Cardiac septum (tissue), 1 donor: ENCODE measurements around the gene FKBP9. TPM values are rescaled to one million over a fixed set of nuclear protein-coding genes. Genes with fewer than 3 reads are reported as not detected.
"Not testable (repeated sequence)": the region's sequence is repeated elsewhere in the genome, so short reads cannot be mapped to it uniquely, and the experiment has no call there.

Experiments used
- DNase-seq: peaks from one replicate; pipeline ENCODE4 v3.0.0-alpha.2; 2020; ENCODE audit warnings: low spot score
- intact Hi-C: fragments of 100-400 bp; cut with DNase I; formaldehyde crosslinking; loops from one replicate; pipeline ENCODE4 v1.14.0; 2022
- total RNA-seq: library from RNA; stranded (reverse); fragmentation: NEBNext Ultra II Directional; extraction: Animal tissue kit (Norgen Biotek cat#: 25700); gene quantifications from one replicate; pipeline ENCODE4 v1.2.1, GENCODE V29; 2021
- donor health status: DM: no; HTN: no; CAD: no.

Gene FKBP9
- total RNA-seq, 1 donor from 2014 or later = 137 TPM

GRCh38 chr7:32998361-32999171 is 41.3 kb downstream of the FKBP9 start:
- intact Hi-C loops, DNase-seq: not testable (repeated sequence)

GRCh38 chr7:32999380-32999779 is 42.1 kb downstream of the FKBP9 start:
- intact Hi-C loops, DNase-seq: not testable (repeated sequence)

GRCh38 chr7:33003111-33003510 is 45.9 kb downstream of the FKBP9 start:
- DNase-seq, intact Hi-C loops: not testable (repeated sequence)

- DNase-seq, intact Hi-C loops: not testable (repeated sequence)
Observed at GRCh38 chr7:33004104-33004616, 46.9 kb downstream of the FKBP9 start.

DNA sequence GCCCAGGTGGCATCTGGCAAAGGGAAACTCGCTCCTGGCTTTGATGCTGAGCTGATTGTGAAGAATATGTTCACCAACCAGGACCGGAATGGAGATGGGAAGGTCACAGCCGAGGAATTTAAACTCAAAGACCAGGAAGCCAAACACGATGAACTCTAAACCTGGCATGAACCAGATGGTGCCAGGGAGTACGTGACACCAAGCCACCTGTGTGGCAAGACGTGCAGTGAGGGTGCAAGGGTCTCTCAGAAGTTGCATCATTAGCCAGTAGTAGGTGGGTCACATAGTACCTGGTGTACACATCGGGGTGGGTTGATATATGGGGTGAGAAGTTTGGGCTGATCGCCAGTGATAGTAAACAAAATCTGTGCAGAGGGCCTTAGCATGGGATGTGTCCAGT is 48.0 kb downstream of the FKBP9 start:
- DNase-seq, intact Hi-C loops: not testable (repeated sequence)

- DNase-seq, intact Hi-C loops: not testable (repeated sequence)
Observed at GRCh38 chr7:33005690-33006089, 48.5 kb downstream of the FKBP9 start.

- no peak for DNase-seq
- intact Hi-C loops = no loop called here
Observed at GRCh38 chr7:33009734-33010133, 52.5 kb downstream of the FKBP9 start.

DNA sequence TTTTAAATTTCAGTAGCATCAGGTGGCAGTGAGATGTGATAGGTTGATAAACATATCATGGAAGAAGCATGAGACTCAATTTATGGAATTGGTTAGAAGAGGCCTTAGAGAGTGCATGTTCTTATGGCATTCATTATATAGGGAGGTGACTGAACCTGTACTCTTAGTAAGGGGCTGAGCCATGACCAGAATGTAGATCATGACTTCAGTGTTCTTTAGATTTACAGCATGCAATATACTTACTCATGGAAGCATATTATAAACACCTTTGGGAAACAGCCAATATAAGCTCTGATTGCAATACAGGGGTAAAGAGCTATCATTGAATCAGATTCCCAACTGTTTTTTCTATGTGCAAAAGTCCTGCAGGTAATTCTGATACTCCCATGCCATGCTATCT is 55.1 kb downstream of the FKBP9 start:
- DNase-seq = no peak
- intact Hi-C loops = no loop called here

DNA sequence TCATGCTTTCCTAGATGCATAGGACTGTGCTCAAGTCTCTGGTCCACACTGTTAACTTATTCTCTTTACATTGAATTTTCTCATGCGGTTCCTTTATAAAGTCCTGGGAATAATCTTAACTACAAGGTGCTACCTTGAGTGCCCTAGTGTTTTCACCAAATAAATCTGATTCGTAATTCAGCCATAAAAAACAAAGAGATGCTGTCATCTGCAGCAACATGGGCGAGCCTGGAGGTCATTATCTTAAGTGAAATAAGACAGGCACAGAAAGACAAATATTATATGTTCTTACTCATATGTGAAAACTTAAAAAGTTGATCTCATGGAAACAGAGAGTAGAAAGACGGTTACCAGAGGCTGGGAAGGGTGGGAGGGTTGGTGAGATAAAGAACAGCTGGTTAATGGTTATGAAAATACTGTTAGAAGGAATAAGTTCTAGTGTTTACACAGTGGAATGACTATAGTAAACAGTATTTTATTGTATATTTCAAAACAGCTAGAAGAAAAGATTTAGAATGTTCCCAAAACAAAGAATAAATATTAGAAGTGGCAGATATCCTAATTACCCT is 67.0 kb downstream of the FKBP9 start:
- intact Hi-C loops = no loop called here

GRCh38 chr7:33035776-33036175 is 78.5 kb downstream of the FKBP9 start:
- DNase-seq = no peak
- intact Hi-C loops = no loop called here

More for the DNA sequence above, 67.0 kb downstream of the FKBP9 start:
- DNase-seq = no peak

DNA sequence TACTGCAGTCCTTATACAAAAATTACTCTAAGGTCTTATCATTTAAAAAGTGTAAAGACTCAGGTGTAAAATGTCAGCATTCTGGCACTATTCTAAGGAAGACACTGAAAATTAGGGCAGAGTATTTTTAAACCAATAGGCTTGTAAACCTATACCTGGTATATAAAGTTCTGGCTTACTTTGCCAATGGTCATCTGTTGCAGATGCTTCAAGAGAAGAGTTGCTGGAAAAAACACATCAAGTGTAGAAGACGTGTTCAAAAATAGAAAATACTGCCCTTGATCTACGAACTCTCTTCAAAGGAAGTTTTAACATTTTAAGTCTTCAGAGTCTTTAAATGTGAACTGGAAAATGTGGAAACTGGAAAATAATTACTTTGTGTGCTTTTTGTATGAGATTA is 81.4 kb downstream of the FKBP9 start:
- no peak for DNase-seq
- intact Hi-C loops = no loop called here

- intact Hi-C loops = no loop called here
- no peak for DNase-seq
Observed at GRCh38 chr7:33039257-33039902, 82.1 kb downstream of the FKBP9 start.

- DNase-seq = no peak
- intact Hi-C loops = loop anchor here (5.0 to 10.0 kb wide), 2 partner anchors 65 to 83 kb away; partner anchors contain the start of genes FKBP9 and RP9
Observed at GRCh38 chr7:33039903-33040292, 82.7 kb downstream of the FKBP9 start.

GRCh38 chr7:33040803-33041516 is 83.7 kb downstream of the FKBP9 start:
- no peak for DNase-seq
- intact Hi-C loops = loop anchor here (5.0 to 10.0 kb wide), 2 partner anchors 64 to 84 kb away; partner anchors contain the start of genes FKBP9 and RP9

DNA sequence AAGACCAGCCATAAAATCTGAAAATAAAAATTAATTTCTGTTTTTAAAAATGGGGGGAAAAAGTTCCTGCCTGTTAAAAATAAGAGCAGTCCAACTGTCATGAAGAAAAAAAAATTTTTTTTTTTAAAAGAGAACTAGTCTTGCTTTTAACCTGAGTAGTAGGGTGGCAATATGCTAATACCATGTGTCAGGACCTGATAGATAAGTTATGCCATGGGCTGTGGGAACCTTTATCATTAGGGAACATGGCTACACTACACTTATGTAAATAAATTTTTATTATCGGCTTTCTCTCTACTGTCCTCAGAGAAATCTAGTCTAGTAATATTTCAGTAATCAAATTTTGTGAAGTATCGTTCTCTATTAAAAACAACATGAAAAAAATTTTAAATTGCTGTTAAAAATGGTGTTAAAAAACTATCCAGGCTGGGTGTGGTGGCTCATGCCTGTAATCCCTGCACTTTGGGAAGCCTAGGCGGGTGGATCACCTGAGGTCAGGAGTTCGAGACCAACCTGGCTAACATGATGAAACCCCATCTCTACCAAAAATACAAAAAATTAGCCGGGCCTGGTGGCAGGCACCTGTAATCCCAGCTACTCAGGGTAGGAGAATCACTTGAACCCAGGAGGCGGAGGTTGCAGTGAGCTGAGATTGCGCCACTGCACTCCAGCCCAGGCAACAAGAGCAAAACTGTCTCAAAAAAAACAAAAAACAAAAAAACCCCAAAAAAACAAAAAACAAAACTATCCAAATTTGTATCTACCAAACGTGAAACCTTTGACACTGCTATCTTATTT is 84.6 kb downstream of the FKBP9 start:
- intact Hi-C loops = loop anchor here (5.0 to 10.0 kb wide), 2 partner anchors 63 to 85 kb away; partner anchors contain the start of genes FKBP9 and RP9
- DNase-seq = no peak

DNA sequence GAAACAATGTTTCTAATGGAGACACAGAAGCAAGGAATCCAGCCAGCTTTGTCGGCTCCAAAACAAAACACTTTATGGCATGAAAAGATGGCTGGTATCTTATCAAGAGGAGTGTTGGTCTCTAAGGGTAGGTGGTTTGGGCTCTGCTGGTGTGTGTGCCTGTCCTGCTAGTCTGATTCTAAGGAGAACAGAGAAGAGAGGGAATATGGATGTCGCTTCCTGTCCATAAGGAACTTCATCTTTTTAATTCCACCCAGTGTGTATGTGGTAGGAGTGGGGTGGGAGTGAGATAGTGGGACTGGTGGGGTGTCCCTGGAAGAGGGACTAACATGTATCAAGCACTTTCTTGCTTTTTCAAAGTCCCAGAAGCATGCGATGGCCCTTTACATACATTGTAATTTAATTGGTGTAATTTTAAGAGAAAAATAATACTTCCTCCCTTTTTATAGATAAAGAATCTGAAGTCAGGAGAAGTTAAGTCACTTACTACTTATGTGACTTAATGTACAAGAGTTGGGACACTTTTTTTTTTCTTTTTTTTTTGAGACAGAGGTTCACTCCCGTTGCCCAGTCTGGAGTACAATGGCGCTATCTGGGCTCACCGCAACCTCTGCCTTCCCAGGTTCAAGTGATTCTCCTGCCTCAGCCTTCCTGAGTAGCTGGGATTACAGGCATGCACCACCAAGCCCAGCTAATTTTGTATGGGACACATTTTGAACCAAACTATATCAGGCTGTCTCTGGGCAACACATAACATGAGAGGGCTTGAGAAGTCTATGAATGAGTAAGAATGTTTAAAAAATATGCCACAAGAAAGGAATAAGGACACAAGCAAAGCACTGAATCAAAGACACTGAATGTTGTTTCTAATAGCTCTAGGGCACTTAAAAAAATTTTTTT is 86.5 kb downstream of the FKBP9 start:
- DNase-seq = no peak
- intact Hi-C loops = loop anchor here (5.0 to 10.0 kb wide), 2 partner anchors 61 to 86 kb away; partner anchors contain the start of genes FKBP9 and RP9

- DNase-seq = no peak
- intact Hi-C loops = loop anchor here (5.0 to 10.0 kb wide), 2 partner anchors 60 to 87 kb away; partner anchors contain the start of genes FKBP9 and RP9
Observed at GRCh38 chr7:33044401-33044718, 87.1 kb downstream of the FKBP9 start.

GRCh38 chr7:33044986-33045385 is 87.7 kb downstream of the FKBP9 start:
- intact Hi-C loops = loop anchor here (5.0 to 10.0 kb wide), 2 partner anchors 60 to 88 kb away; partner anchors contain the start of genes FKBP9 and RP9
- DNase-seq = no peak
